GM12878 (cell line): ENCODE data around the gene DNAAF2. TPM values are rescaled to one million over a fixed set of nuclear protein-coding genes. Genes with fewer than 3 reads are reported as not detected.

Experiments
- ATAC-seq: fragments of 200-7000 bp; cut with Tn5 transposase; 3 replicates; pipeline ENCODE4 v1.9.1; 2020; ENCODE audit warnings: mild to moderate bottlenecking, moderate library complexity
- BruUV-seq: library from RNA; stranded (reverse); fragments of 400-500 nt; replicated peaks from 2 replicates; lab custom pipeline; 2021; lab: Mats Ljungman, UMichigan
- CTCF ChIA-PET: fragments of 300-600 bp; sonication (Branson Sonifier 250); formaldehyde crosslinking; extraction: SDS; loops from one replicate; lab custom pipeline; 2021; ENCODE audit warnings: inconsistent platforms; lab: Yijun Ruan, JAX
- POLR2A ChIA-PET: fragments of 350-600 bp; formaldehyde crosslinking; extraction: SDS; loops from one replicate; lab custom pipeline; 2021; ENCODE audit warnings: inconsistent platforms; lab: Charles Lee
- RAD21 ChIA-PET: fragments of 300-600 bp; sonication (Branson Sonifier 250); formaldehyde crosslinking; loops from one replicate; lab custom pipeline; 2023; ENCODE audit warnings: antibody characterized with exemption; ENCODE audit not compliant: unreplicated experiment; lab: Charles Lee
- SMC1A ChIA-PET: fragments of 300-600 bp; sonication (Branson Sonifier 250); formaldehyde crosslinking; loops from one replicate; lab custom pipeline; 2023; ENCODE audit not compliant: unreplicated experiment, uncharacterized antibody; lab: Charles Lee
- DNase-seq: peaks from one replicate; pipeline ENCODE4 v3.0.0-alpha.2; 2011; ENCODE audit warnings: low read depth, low spot score
- FAIRE-seq: peaks from 3 replicates; lab custom pipeline; 2011; peaks lifted over from hg19 to GRCh38; lab: Jason Lieb, UNC
- H2AFZ ChIP-seq: 2 replicates; pipeline ENCODE4 v1.6.0; 2011; ENCODE audit warnings: low read depth, low read length, control low read depth; ENCODE audit not compliant: control insufficient read depth
- H3K27ac ChIP-seq: 2 replicates; pipeline ENCODE4 v1.5.1; 2011; ENCODE audit warnings: control low read depth; ENCODE audit not compliant: control insufficient read depth, insufficient read depth
- H3K27me3 ChIP-seq, 2 experiments: replicated peaks in 1 of 2; 2 replicates each; pipeline versions ENCODE4 v1.6.0 to v1.6.1; 2011; ENCODE audit warnings: low read length in 1 of 2; ENCODE audit not compliant: control insufficient read depth in 2 of 2, insufficient read depth in 2 of 2
- H3K36me3 ChIP-seq, 2 experiments: 2 replicates each; pipeline ENCODE4 v1.5.1; 2011; ENCODE audit warnings: low read length in 1 of 2; ENCODE audit not compliant: control insufficient read depth in 2 of 2, insufficient read depth in 2 of 2
- H3K4me1 ChIP-seq: 2 replicates; pipeline ENCODE4 v1.6.1; 2011; ENCODE audit warnings: mild to moderate bottlenecking, low read length, moderate library complexity, mixed read lengths; ENCODE audit not compliant: control insufficient read depth, insufficient read depth
- H3K4me2 ChIP-seq: 2 replicates; pipeline ENCODE4 v1.6.0; 2011; ENCODE audit warnings: control low read depth; ENCODE audit not compliant: control insufficient read depth, insufficient read depth
- H3K4me3 ChIP-seq: fragments of 200-600 bp; sonication (generic); 2 replicates; pipeline ENCODE4 v1.5.1; 2016
- H3K79me2 ChIP-seq: 2 replicates; pipeline ENCODE4 v1.6.0; 2011; ENCODE audit warnings: low read length; ENCODE audit not compliant: control insufficient read depth, insufficient read depth
- H3K9ac ChIP-seq: 2 replicates; pipeline ENCODE4 v1.8.0; 2011; ENCODE audit warnings: low read length, control low read depth, mixed read lengths; ENCODE audit not compliant: control insufficient read depth, insufficient read depth
- H3K9me3 ChIP-seq: replicated peaks from 3 replicates; pipeline ENCODE4 v1.5.1; 2011; ENCODE audit warnings: mild to moderate bottlenecking, low read length; ENCODE audit not compliant: control insufficient read depth, insufficient read depth
- H4K20me1 ChIP-seq: 2 replicates; pipeline ENCODE4 v1.6.0; 2011; ENCODE audit not compliant: control insufficient read depth, insufficient read depth
- ASH2L ChIP-seq: fragments of 300-600, 200-600 bp; sonication (generic); IDR thresholded peaks from 2 replicates; pipeline ENCODE4 v1.6.1; 2017; ENCODE audit warnings: low read depth, mild to moderate bottlenecking, borderline replicate concordance
- CBX5 ChIP-seq: sonication (generic); IDR thresholded peaks from 2 replicates; pipeline ENCODE4 v1.6.1; 2016; ENCODE audit warnings: low read depth, moderate library complexity, mild to moderate bottlenecking, inconsistent platforms
- CHD1 ChIP-seq: IDR thresholded peaks from 2 replicates; pipeline ENCODE4 v1.6.1; 2012; ENCODE audit warnings: low read depth, low read length, improper control_type of control experiment
- DPF2 ChIP-seq: fragments of 450-650 bp; IDR thresholded peaks from 2 replicates; pipeline ENCODE4 v1.6.1; 2017; ENCODE audit warnings: mild to moderate bottlenecking
- EED ChIP-seq: sonication (generic); IDR thresholded peaks from 2 replicates; pipeline ENCODE4 v1.6.1; 2016; ENCODE audit warnings: antibody characterized with exemption, low read depth
- FOS ChIP-seq: IDR thresholded peaks from 3 replicates; pipeline ENCODE4 v1.6.1; 2011; ENCODE audit warnings: borderline replicate concordance; ENCODE audit not compliant: insufficient read length; ENCODE audit errors: extremely low read depth
- IRF4 ChIP-seq: IDR thresholded peaks from 2 replicates; pipeline ENCODE4 v1.6.1; 2011; ENCODE audit warnings: low read depth, low read length
- MXI1 ChIP-seq: fragments of 150-350 bp; IDR thresholded peaks from 2 replicates; pipeline ENCODE4 v1.6.1; 2011; ENCODE audit warnings: low read depth, mild to moderate bottlenecking, inconsistent platforms, low read length, improper control_type of control experiment
- RFX5 ChIP-seq: IDR thresholded peaks from 2 replicates; pipeline ENCODE4 v1.6.1; 2011; ENCODE audit warnings: low read depth, low read length, improper control_type of control experiment
- SMARCA5 ChIP-seq: fragments of 450-650 bp; IDR thresholded peaks from 2 replicates; pipeline ENCODE4 v1.6.1; 2017; ENCODE audit warnings: mild to moderate bottlenecking
- TARDBP ChIP-seq: IDR thresholded peaks from 2 replicates; pipeline ENCODE4 v1.6.1; 2016; ENCODE audit warnings: borderline replicate concordance
- WGBS: methylation state at CpG from one replicate; pipeline ENCODE4 v1.1.6; 2016; ENCODE audit warnings: low lambda C conversion rate; ENCODE audit not compliant: insufficient replicate concordance, insufficient coverage; ENCODE audit errors: missing lambda C conversion rate; 5-methylcytosine and 5-hydroxymethylcytosine counted together
- in situ Hi-C: fragments of 300-500 bp; cut with MboI; formaldehyde crosslinking; loops from 9 replicates; pipeline ENCODE4 v1.14.3; 2018; ENCODE audit warnings: mixed read lengths
- intact Hi-C: fragments of 100-400 bp; cut with micrococcal nuclease; formaldehyde crosslinking; loops from one replicate; pipeline ENCODE4 v1.14.2; 2022; ENCODE audit not compliant: unreplicated experiment
- polyA plus RNA-seq, 11 experiments: library from polyadenylated mRNA; depleted of rRNA in 4 of 11; unstranded in 6 of 11; stranded (reverse) in 5 of 11; fragments of >200 nt; fragmentation: Nextera tagmentation in 4 of 11; fragmentation: Illumina TruSeq in 1 of 11; extraction: Ambion mirVana in 4 of 11; extraction: Trizol in 1 of 11; gene quantifications; 1 replicate in 1 of 11; 2 replicates in 10 of 11; pipeline versions ENCODE4 v1.2.1 to v1.2.3, GENCODE V29; 2011 to 2016; ENCODE audit warnings: inconsistent platforms in 2 of 11, missing spikeins in 2 of 11, low read depth in 1 of 11
- total RNA-seq, 4 experiments: library from RNA; depleted of rRNA in 3 of 4; stranded (reverse); fragments of >200 nt in 3 of 4; fragmentation: Illumina TruSeq in 1 of 4; extraction: Trizol in 1 of 4; gene quantifications; 2 replicates each; pipeline versions ENCODE4 v1.2.1 to v1.2.3, GENCODE V29; 2013 to 2021
- TF ChIP-seq, protein P1 (sequence below): fragments of 150-350 bp; IDR thresholded peaks from 2 replicates; pipeline ENCODE4 v1.6.1; 2016; ENCODE audit warnings: low read depth, low read length
- TF ChIP-seq, protein P2 (sequence below): fragments of 450-650 bp; IDR thresholded peaks from 2 replicates; pipeline ENCODE4 v1.6.1; 2017; ENCODE audit warnings: low read depth, mild to moderate bottlenecking, moderate library complexity

Gene DNAAF2
- total and polyA plus RNA-seq, 10 of the 15 experiments (the other 5 are each of a cell fraction or from before 2014, with no cell fraction given), result 5.7 to 24.7 (median 10.8) TPM

DNA sequence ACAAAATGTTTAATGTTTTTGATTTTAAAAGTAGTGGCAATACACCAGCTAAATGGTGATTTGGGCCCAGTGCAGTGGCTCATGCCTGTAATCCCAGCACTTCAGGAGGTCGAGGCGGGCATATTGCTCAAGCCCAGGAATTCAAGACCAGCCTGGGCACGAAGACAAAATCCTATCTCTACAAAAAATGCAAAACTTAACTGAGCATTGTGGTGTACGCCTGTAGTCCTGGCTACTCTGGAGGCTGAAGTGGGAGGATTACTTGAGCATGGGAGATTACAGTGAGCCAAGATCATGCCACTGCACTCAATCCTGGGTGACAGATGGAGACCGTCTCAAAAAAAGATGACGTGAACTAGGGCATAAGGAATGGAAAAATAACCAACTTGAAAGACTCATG, 19.3 kb downstream of the DNAAF2 start:
- CTCF ChIA-PET, result no interaction called here
- Histone ChIP-seq H3K79me2 (peaks cover 49% of the 10 kb centered on the region), H3K4me3 (no peak overlapping the region), H3K9me3 (no peaks in the 10 kb centered on the region), H3K27ac (no peak overlapping the region), H3K9ac (no peak overlapping the region), H3K4me1 (no peaks in the 10 kb centered on the region; the same call in 1 of the 2 replicates), H4K20me1 (no peaks in the 10 kb centered on the region), H3K4me2 (no peak overlapping the region), H3K36me3 (peaks cover 0 to 11% of the 10 kb centered on the region in 2 experiments), H2AFZ (no peak overlapping the region), H3K27me3 (no peaks in the 10 kb centered on the region)
- TF ChIP-seq SMARCA5 (no peak), CBX5 (no peak), DPF2 (no peak), EED (no peak), FOS (no peak), MXI1 (no peak), IRF4 (no peak), CHD1 (no peak), RFX5 (no peak), TARDBP (no peak), ASH2L (no peak)
- TF ChIP-seq, protein P1, sequence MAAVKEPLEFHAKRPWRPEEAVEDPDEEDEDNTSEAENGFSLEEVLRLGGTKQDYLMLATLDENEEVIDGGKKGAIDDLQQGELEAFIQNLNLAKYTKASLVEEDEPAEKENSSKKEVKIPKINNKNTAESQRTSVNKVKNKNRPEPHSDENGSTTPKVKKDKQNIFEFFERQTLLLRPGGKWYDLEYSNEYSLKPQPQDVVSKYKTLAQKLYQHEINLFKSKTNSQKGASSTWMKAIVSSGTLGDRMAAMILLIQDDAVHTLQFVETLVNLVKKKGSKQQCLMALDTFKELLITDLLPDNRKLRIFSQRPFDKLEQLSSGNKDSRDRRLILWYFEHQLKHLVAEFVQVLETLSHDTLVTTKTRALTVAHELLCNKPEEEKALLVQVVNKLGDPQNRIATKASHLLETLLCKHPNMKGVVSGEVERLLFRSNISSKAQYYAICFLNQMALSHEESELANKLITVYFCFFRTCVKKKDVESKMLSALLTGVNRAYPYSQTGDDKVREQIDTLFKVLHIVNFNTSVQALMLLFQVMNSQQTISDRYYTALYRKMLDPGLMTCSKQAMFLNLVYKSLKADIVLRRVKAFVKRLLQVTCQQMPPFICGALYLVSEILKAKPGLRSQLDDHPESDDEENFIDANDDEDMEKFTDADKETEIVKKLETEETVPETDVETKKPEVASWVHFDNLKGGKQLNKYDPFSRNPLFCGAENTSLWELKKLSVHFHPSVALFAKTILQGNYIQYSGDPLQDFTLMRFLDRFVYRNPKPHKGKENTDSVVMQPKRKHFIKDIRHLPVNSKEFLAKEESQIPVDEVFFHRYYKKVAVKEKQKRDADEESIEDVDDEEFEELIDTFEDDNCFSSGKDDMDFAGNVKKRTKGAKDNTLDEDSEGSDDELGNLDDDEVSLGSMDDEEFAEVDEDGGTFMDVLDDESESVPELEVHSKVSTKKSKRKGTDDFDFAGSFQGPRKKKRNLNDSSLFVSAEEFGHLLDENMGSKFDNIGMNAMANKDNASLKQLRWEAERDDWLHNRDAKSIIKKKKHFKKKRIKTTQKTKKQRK, result no peak
- TF ChIP-seq, protein P2, sequence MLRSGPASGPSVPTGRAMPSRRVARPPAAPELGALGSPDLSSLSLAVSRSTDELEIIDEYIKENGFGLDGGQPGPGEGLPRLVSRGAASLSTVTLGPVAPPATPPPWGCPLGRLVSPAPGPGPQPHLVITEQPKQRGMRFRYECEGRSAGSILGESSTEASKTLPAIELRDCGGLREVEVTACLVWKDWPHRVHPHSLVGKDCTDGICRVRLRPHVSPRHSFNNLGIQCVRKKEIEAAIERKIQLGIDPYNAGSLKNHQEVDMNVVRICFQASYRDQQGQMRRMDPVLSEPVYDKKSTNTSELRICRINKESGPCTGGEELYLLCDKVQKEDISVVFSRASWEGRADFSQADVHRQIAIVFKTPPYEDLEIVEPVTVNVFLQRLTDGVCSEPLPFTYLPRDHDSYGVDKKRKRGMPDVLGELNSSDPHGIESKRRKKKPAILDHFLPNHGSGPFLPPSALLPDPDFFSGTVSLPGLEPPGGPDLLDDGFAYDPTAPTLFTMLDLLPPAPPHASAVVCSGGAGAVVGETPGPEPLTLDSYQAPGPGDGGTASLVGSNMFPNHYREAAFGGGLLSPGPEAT, result no peak
- intact Hi-C loops (no loop called here), in situ Hi-C loops (no loop called here)
- no peak for DNase-seq
- RAD21 ChIA-PET, result no interaction called here
- no peak for ATAC-seq
- WGBS, result over 99% methylated on average over 6 of the region's 6 CpGs
- no TSS peak for BruUV-seq
- POLR2A ChIA-PET, result interaction anchor here (1.0 kb wide), 1 partner anchor 14 kb away, joined by 3 read pairs; no protein-coding TSS in a partner anchor
- no peak for FAIRE-seq
- SMC1A ChIA-PET, result no interaction called here
